NCI-H748 treated with DMSO at 0.1 percent for 48 hours (cell line): Measurements from ENCODE around the gene HLA-DPA1.
"Not testable (repeated sequence)": the region's sequence is repeated elsewhere in the genome, so short reads cannot be mapped to it uniquely, and the experiment has no call there.

Experiments
- DNase-seq: peaks from one replicate; lab custom pipeline; 2025; lab: John Stamatoyannopoulos, UW

The HLA-DPA1 gene

GRCh38 chr6:33064723-33065122 lies 8.7 kb downstream of the HLA-DPA1 start:
- no peak for DNase-seq

GRCh38 chr6:33063435-33063834 lies 10.0 kb downstream of the HLA-DPA1 start:
- DNase-seq, result not testable (repeated sequence)

GRCh38 chr6:33061987-33062386 lies 11.5 kb downstream of the HLA-DPA1 start:
- DNase-seq, result no peak

GRCh38 chr6:33057222-33058150 lies 16.0 kb downstream of the HLA-DPA1 start:
- DNase-seq, result no peak

GRCh38 chr6:33053230-33053629 lies 20.2 kb downstream of the HLA-DPA1 start:
- DNase-seq, result no peak

- no peak for DNase-seq
Measured at GRCh38 chr6:33052627-33053026, 20.8 kb downstream of the HLA-DPA1 start.

- no peak for DNase-seq
Measured at GRCh38 chr6:33050014-33050810, 23.2 kb downstream of the HLA-DPA1 start.

- no peak for DNase-seq
Measured at GRCh38 chr6:33049323-33050013, 24.0 kb downstream of the HLA-DPA1 start.

GRCh38 chr6:33040157-33040556 lies 33.3 kb downstream of the HLA-DPA1 start:
- DNase-seq, result no peak

GRCh38 chr6:33036535-33036934 lies 36.9 kb downstream of the HLA-DPA1 start:
- no peak for DNase-seq

GRCh38 chr6:33034554-33034953 lies 38.9 kb downstream of the HLA-DPA1 start:
- DNase-seq, result no peak

- no peak for DNase-seq
Measured at GRCh38 chr6:33030245-33030644, 43.2 kb downstream of the HLA-DPA1 start.

GRCh38 chr6:33029328-33030184 lies 43.9 kb downstream of the HLA-DPA1 start:
- DNase-seq, result no peak

- DNase-seq, result no peak
Measured at GRCh38 chr6:33028220-33028849, 45.1 kb downstream of the HLA-DPA1 start.

- DNase-seq, result no peak
Measured at GRCh38 chr6:33024521-33024920, 48.9 kb downstream of the HLA-DPA1 start.

- no peak for DNase-seq
Measured at GRCh38 chr6:33023536-33023935, 49.9 kb downstream of the HLA-DPA1 start.

GRCh38 chr6:33021917-33022316 lies 51.5 kb downstream of the HLA-DPA1 start:
- DNase-seq, result no peak

GRCh38 chr6:33019372-33019771 lies 54.1 kb downstream of the HLA-DPA1 start:
- DNase-seq, result no peak

- no peak for DNase-seq
Measured at GRCh38 chr6:33018904-33019303, 54.5 kb downstream of the HLA-DPA1 start.

GRCh38 chr6:33018418-33018817 lies 55.0 kb downstream of the HLA-DPA1 start:
- DNase-seq, result no peak
